Suppressor macrophage (primary cell): ENCODE data around the gene CCDC78.
"Not testable (repeated sequence)": the region's sequence is repeated elsewhere in the genome, so short reads cannot be mapped to it uniquely, and the experiment has no call there.

Source experiments
- DNase-seq, 4 experiments: peaks; one replicate each; pipeline ENCODE4 v3.0.0-alpha.2; 2020 to 2022

Gene CCDC78

DNA sequence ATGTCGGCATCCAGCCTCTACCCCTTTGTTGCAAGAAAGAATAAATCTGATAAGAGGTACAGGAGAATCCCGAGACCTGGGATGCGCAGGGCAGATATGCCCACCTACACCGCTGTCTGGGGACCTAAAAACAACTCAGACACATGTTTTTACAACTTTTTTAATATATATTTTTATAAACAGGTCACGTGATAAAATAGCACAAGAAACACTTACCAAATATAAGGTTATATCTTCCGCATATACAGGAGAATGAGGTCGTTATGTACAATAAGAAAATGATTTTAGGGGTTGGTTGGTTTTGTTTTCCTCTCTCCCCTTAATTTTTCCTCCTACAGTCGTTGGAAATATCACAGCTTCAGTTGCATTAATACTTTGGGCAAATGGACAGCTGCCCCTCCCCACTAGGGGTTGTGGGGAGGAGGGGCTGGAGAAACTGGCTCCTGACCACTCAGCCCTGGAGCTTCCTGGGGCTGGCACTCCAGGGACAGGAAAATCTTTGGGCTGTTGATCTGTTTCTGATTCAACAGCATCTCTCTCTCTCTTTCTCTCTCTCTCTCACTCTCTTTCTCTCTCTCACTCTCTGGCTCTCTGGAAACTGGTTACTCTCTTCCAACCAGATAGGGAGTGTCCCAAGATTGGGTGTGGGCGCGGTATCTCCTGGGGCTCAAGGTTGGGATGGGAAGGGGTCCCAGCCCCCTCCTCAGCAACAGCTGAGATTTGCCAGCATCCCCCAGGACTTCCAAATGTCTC is 33.7 kb downstream of the CCDC78 start:
- DNase-seq: no peak

DNA sequence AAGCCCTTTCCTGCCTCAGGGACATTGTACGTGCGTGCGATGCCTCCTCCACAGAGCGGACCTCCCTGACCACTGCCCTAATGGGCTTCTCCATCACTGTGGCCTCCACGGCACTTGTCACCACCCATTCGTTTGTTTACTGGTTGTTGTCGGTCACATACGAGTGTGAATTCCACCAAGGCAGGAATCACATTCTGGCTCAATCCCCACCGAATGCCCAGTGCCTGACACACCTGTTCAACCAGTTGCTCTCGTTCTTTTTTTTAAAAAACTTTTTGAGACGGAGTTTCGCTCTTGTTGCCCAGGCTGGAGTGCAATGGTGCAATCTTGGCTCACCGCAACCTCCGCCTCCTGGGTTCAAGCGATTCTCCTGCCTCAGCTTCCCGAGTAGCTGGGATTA is 35.0 kb downstream of the CCDC78 start:
- DNase-seq: not testable (repeated sequence)

DNA sequence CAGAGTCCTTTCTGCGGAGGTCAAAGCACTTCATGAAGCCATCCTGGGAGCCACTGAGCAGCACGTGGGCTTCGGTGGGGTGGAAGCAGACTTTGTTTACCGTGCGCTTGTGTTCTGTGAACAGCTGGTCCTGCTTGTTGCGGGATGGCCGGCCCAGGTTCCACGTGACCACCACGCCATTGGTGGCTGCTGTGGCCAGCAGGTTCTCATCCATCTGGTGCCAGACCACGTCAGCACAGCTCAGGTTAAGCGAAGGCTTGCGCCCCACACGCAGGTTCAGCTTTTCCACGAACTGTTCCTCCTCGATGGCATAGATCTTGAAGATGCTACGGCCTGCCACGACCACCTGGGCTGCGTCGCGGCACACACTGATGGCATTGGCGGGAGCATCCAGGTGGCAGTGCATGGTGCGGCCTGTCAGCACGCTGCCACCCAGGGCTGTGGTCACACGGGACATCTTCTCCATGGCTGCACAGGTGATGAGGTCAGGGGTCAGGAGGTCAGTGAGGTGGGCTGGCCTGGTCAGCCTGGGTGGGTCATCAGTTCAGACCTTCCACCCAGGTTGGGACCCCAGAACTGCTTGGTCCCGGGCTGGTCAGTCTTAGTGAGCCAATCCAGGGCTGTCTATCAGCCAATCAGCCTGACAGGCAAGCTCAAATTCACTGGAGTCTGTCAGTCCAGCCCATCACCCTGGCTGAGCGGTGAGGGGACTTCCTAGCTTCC is 36.9 kb downstream of the CCDC78 start:
- DNase-seq: no peak

DNA sequence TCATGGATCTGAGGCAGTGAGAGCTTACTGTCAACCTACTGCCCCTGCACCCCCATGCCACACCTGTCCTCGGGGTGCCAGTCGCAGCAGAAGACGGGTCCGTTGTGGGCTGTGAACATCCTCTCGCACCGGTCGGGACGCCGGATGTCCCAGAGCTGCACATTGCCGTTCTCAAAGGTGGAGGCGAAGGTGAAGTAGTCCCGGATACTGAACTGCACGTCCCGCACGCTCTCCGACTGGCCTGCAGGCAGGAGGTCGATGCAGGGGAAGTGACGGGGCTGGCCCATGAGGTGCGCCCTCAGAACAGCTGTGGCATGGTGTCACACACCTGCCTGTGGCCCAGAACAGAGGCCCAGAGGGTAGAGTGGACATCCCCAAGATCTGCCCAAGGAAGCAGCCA is 38.7 kb downstream of the CCDC78 start:
- DNase-seq: no peak

DNA sequence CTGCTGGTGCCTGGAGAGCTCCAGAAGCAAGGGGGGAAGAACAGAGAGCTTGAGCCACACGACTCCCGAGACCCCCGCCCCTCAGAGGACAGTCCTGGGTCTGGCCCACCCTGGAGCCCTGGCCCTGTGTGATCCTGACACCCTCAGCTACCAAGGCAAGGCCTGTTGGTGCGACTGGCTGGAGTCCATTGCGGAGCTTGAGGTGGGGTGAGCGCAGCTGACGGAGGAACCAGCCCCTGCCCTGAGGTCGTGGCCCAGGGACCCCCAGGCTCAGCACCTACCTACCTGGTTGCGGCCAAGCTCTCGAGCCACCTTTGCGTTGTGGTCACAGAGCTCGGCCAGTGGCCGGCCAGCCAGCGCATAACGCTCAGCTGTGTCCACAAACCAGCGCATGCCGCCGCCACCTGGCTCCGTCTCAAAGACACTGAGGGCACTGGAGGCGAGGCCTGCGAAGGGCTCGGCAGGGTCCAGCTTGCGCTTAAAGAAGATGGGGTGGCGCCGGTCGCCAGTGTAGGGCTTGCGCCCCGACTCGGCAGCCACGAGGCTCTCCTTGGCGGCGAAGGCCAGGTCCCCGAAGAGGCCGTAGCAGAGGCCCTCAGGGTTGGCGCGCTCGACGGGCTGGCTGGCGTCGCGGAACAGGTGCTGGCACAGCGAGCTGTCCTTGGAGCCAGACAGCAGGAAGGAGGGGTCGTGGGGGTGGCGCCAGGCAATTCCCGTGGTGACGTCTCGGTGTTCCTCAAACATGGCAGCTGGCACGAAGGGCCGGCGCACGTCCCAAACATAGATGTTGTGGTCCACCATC is 39.6 kb downstream of the CCDC78 start:
- no peak for DNase-seq

DNA sequence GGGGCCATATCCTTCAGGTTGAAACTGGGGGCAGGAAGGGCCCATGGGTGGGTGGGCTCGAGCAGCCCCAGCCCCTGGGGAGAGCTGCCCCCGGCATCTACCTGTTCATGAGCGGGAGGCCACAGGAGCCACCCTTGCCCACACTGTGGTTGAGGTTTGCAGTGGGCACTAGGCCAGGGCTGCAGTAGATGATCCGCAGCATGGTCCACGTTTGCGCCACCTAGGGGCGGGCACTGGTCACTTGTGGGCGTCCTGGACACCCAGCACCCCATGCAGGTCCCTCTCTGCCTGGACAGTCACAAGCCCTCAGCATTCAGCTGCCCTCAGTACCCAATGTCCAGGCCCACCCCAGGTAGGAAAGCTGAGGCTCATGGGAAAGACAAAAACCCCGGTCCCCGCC is 40.3 kb downstream of the CCDC78 start:
- peak; percentile 42 to 76 (median 56) for DNase-seq

DNA sequence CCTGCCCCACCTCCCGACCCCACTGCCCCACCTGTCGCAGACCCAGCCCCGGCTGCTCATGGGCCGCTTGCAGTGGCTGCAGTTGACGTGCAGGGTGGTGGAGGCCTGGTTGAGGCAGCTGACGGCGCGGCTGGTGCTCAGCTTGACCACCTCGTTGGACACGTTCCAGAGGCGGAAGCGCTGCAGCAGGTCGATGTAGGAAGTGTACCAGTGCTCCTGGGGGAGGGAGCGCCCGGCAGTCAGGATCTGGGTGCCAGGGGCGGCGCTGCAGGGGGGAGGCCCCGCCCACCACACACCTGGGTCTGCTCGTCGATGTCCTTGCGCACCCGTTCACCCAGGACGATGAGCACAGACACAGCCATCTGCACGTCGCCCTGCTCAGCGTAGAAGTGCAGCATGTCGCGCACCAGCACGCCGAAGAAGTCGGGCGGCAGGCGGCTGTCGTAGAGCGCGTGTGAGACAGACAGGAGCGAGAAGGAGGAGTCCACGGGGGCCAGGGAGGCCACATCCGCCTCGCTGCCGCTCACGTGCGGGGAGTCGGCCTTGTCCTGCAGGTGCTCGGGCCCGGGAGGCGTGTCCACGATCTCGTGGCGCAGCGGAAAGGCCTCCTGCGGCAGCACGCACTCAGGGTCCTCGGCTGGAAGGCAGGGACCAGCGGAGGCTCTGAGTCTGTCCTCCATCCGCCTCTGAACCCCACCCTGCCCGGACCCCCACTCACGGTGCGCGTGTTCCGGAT is 41.1 kb downstream of the CCDC78 start:
- DNase-seq: no peak

DNA sequence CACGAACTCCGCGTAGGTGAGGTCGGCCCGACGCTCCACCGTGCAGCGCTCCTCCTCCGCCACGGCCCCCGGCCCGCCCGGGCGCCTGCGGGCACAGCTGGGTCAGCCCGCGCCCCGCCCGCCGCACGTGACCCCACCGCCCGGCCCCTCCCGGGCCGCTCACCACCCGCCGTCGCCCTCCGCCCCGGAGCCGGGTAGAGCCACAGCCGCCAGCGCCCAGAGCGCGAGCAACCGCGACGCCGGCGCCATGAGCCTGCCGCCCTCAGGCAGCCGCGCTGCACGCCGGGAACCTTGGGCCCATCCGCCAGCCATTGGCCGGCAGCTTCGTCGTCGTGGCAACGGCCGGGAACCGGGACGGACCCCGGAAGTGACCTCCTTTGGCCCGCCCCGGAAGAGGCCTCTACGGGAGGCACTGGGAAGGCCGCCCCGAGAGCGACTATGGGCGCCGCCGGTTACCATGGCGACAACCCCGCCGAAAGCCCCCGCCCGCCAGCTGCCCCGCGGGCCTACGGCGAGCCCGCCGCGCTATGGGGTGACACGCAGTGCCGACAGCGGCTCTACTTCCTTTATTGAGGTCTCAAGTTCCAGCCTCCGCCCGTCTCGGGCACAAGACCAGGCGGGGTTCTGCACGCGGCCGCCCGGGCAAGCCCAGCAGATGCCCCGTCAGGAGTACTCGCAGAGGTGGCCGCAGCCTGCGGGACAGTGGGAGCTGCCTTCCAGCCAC is 42.0 kb downstream of the CCDC78 start, which contains the start of gene JMJD8:
JMJD8 (minus strand) TSS at position 264 of the 724 bp plus-strand sequence; CDS start at position 249, 15 bp downstream.
- DNase-seq: peak; percentile 97 to 99 (median 98)

DNA sequence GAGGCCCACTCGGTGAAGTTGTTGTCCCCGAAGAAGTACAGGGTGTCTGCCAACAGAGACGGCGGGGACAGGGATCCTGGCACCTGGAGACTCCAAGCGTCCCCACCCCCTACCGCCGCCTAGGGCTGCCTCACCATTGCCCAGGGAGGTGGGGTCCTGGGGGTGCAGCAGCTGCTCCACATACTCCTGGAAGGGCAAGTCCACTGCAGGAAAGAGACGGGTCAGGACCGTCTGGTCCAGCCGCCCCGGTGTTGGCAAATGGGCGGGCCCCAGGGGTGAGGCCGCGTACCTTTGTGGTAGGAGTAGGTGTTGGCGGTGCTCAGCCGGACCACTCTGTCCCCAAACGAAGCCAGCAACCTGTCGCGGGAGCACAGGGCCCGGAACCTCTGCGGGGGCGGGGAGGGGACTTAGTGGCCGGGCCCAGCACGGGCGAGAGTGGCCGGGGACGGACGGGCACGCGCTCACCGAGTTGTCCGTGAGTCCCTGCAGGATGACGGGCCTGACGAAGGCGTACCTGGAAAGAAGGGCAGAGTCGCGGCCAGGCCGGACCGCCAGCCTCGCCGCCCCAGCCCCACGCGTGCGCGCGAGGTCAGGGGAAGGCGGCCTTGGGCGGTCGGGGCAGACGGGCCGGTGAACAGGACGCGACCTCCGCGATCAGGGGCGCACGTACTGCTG is 42.7 kb downstream of the CCDC78 start:
- peak in 1 of 4 experiments; percentile 24 for DNase-seq

DNA sequence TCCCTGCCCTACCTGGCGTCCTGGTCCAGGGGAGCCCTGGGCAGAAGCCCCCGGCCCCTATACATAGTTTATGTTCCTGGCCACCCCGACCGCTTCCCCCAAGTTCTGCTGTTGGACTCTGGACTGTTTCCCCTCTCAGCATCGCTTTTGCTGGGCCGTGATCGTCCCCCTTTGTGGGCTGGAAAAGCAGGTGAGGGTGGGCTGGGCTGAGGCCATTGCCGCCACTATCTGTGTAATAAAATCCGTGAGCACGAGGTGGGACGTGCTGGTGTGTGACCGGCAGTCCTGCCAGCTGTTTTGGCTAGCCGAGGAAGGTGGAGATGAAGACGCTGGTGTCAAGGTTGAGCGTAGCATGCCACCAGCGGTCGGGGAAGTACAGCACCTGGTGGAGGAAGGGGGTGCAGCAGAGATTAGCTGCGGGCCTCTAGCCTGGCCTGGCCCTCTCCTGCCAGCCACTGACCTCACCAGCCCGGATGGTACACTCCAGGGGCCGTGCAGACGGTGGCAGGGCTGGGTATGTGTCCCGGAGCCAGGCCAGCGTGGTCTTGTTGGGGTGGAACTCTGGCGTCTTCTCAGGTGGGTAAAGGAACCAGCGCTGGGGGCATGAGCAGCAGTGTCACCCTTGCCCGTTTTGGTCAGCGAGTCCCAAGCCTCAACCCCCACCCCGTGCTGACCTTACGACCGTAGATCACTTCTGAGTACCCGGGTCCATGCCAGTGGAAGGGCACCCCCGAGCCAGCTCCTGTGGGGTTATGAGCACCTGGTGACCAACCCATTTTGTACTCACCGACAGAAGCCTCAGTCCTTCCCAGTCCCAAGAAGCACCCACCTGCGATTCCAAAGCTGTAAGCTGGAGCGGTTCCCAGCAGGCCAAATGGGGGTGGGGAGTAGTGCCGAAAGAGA is 43.5 kb downstream of the CCDC78 start:
- DNase-seq: no peak

DNA sequence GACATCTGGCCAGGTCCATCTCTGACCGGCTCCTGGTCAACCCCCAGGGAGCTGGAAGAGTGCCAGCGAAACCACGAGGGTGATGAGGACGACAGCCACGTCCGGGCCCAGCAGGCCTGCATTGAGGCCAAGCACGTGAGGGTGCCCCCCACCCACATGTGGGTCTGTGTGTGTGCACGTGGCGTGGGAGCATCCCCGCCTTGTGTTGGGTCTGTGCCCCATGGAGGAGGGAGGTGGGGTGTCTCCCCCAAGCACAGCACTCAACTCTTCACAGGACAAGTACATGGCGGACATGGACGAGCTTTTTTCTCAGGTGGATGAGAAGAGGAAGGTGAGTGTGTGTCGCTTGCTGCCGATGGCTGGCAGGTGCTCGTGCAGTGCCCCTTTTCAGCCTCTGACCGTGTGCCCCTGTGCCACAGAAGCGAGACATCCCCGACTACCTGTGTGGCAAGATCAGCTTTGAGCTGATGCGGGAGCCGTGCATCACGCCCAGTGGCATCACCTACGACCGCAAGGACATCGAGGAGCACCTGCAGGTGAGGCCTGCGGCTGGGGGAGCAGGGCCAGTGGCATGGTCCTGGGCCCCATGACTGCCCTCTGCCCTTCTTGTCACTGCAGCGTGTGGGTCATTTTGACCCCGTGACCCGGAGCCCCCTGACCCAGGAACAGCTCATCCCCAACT is 44.4 kb downstream of the CCDC78 start:
- DNase-seq: no peak

DNA sequence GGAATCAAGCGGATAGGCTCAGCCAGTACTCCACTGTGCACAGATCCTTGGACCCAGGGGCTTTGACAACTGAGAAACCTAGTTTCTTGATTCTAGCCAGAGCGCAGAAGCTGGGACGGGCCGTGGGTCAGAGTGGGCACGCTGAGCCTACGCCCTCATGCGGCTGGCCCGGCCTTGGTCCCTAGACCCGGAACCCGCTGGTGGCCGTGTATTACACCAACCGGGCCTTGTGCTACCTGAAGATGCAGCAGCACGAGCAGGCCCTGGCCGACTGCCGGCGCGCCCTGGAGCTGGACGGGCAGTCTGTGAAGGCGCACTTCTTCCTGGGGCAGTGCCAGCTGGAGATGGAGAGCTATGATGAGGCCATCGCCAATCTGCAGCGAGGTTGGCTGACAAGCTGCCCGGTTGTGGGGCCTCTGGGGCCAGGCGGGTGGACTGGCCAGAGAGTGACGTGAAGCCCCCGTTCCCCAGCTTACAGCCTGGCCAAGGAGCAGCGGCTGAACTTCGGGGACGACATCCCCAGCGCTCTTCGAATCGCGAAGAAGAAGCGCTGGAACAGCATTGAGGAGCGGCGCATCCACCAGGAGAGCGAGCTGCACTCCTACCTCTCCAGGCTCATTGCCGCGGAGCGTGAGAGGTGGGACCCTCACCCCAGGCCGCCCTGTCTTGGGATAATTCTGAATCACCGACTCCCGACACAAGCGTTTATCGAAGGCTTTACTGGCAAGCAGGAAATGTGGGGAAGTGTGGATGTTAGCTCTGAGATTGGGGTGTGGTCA is 45.1 kb downstream of the CCDC78 start:
- peak; percentile 40 to 74 (median 60) for DNase-seq

DNA sequence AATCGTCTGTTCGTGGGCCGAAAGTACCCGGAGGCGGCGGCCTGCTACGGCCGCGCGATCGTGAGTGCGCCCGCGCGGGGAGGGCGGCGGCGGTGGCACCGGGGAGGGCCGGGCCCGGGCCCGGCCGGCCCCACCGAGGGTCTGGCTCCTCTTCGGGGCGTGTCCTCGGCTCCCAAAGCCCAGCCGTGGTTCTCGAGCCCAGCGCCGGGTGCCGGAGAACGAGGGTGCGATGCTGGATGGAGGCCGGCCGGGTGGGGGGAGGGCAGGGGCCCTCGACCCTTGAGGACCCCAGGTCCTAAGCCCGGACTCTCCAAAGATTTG is 45.7 kb downstream of the CCDC78 start:
- DNase-seq: no peak

DNA sequence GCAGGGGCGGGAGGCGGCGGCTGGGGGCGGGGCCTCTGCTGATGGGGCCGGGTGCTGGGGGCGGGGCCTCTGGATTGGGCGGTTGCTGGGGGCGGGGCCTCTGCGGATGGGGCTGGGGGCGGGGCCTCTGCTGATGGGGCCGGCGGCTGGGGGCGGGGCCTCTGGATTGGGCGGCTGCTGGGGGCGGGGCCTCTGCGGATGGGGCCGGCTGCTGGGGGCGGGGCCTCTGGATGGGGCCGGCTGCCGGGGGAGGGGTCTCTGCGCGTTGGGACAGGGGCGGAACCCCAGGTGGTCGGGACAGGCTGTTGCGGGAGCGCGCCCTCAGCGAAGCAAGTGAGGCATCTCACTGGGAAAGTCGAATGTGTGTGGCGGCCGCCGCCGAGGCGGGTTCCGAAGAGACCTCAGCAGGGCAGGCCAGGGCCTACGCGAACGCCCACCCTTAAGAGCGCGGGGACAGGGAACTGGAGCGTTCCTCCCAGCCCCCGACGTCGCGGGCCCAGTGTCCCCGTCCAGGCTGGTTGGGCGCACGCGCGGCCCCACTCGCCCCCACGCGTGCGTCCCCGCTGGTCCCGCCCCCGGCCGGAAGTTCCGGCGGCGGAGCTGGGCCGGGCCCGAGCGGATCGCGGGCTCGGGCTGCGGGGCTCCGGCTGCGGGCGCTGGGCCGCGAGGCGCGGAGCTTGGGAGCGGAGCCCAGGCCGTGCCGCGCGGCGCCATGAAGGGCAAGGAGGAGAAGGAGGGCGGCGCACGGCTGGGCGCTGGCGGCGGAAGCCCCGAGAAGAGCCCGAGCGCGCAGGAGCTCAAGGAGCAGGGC is 46.2 kb downstream of the CCDC78 start, which contains the start of gene STUB1:
STUB1 (plus strand) TSS at position 597 of the 811 bp plus-strand sequence; CDS start at position 713, 116 bp downstream.
- peak; percentile 92 to 98 (median 96) for DNase-seq

DNA sequence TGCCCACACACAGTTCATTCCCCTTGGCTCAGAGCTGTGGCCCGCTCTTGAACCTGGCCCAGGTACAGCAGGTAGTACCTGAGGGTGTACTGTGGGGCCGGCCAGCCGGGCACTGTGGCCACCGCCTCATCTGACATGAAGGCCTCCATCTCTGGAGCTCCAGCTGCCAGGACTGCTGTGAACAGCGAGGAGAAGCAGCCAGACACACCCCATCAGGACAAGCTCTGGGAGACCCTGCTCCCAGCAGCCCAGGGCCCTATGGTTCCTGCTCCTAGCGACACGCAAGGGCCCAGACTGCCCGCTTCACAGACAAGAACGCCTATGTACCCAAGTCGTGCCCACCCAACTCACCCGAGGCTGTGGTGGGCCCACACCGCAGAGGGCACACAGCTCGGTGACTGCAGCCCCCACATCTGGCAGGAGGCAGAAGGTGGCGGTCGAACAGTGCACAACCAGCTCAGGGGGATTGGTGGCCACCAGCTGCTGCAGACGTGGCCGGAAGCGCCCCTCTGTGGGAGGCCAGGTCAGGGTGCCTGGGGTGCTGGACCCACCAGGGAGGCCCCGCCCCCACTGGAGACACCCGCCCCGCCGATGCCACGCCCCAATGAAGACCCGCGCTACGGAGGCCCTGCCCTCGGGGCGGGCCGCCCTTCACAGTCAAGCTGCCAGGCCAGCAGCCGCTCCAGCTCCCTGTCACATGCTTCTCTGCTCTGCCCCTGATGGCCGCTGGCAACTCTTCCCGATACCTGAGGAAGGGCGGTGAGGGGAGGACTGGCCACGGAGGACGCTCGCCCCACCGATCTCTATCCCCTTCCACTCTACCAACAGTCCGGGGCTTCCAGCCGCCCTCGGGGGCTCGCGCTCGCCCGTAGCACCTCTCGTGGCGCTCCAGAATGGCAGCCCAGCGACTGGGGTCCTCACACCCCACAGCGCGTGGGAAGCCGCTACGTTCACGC is 47.1 kb downstream of the CCDC78 start:
- peak; percentile 52 to 80 (median 70) for DNase-seq

DNA sequence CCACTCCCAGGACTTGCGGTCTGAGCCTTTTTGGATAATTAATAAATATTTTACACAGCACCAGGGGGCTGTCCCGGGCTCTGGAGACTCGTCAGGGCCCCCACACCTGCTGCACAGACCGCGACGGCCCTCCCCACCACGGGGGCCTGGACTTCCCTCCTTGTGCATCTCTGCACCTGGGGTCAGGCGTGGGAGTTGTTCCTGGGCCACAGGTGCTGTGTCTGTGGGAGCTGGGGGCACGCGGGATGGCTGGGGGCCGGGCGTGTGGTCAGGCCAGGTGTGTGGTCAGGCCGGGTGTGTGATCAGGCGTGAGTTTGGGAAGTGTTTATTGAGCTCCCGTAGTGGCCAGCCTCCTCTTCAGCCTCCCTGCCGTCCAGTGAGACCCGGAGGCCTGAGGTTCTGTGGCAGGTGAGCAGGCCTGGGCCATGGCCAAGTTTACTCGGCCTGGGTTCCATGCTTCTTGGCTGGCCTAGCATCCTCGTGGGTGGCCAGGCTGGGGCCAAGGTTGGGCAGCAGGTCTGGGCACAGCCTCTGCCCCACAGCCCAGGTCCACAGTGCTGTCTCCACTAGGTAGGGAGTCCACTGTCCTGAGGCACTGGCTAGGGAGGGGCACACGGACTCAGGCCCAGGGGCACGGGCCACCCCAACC is 47.9 kb downstream of the CCDC78 start:
- no peak for DNase-seq
